Measurements from ENCODE around the gene TNFRSF21.

DNA sequence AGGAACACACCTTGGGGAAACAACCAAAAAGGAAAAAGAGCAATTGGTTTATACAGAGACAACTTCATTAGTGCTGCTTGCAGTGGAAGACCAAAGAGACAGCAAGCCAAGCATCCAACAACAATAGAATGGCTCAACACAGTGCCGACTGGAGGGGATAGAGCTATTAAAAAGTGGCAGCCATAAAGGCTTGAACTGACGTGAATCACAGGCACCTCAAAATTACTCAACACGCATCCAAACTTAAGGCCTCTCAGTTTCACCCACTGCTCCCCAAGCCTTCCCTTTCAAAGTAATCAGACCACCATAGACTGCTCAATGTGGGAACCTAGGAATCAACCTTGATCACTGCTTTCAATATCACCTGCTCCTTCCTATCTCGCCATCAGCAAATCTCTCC lies 9.7 kb downstream of the TNFRSF21 start:
- TF ChIP-seq EP300 (conservative IDR thresholded peaks at IDR 0.05; ENCODE audit: poor library complexity, severe bottlenecking) = no peak
- TF ChIP-seq, protein P1, sequence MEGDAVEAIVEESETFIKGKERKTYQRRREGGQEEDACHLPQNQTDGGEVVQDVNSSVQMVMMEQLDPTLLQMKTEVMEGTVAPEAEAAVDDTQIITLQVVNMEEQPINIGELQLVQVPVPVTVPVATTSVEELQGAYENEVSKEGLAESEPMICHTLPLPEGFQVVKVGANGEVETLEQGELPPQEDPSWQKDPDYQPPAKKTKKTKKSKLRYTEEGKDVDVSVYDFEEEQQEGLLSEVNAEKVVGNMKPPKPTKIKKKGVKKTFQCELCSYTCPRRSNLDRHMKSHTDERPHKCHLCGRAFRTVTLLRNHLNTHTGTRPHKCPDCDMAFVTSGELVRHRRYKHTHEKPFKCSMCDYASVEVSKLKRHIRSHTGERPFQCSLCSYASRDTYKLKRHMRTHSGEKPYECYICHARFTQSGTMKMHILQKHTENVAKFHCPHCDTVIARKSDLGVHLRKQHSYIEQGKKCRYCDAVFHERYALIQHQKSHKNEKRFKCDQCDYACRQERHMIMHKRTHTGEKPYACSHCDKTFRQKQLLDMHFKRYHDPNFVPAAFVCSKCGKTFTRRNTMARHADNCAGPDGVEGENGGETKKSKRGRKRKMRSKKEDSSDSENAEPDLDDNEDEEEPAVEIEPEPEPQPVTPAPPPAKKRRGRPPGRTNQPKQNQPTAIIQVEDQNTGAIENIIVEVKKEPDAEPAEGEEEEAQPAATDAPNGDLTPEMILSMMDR (IDR thresholded peaks at IDR 0.05; ENCODE audit: poor library complexity, severe bottlenecking) = no peak
- no peak for TF ChIP-seq POLR2AphosphoS5 (IDR thresholded peaks at IDR 0.05)
- TF ChIP-seq EZH2 (IDR thresholded peaks at IDR 0.05; ENCODE audit: borderline replicate concordance, insufficient read depth, low read length, poor library complexity, severe bottlenecking) = no peak
- TF ChIP-seq SMC3 (conservative IDR thresholded peaks at IDR 0.05; ENCODE audit: poor library complexity) = no peak
- TF ChIP-seq MXI1 (conservative IDR thresholded peaks at IDR 0.05; ENCODE audit: poor library complexity, severe bottlenecking) = no peak
- TF ChIP-seq, protein P2, sequence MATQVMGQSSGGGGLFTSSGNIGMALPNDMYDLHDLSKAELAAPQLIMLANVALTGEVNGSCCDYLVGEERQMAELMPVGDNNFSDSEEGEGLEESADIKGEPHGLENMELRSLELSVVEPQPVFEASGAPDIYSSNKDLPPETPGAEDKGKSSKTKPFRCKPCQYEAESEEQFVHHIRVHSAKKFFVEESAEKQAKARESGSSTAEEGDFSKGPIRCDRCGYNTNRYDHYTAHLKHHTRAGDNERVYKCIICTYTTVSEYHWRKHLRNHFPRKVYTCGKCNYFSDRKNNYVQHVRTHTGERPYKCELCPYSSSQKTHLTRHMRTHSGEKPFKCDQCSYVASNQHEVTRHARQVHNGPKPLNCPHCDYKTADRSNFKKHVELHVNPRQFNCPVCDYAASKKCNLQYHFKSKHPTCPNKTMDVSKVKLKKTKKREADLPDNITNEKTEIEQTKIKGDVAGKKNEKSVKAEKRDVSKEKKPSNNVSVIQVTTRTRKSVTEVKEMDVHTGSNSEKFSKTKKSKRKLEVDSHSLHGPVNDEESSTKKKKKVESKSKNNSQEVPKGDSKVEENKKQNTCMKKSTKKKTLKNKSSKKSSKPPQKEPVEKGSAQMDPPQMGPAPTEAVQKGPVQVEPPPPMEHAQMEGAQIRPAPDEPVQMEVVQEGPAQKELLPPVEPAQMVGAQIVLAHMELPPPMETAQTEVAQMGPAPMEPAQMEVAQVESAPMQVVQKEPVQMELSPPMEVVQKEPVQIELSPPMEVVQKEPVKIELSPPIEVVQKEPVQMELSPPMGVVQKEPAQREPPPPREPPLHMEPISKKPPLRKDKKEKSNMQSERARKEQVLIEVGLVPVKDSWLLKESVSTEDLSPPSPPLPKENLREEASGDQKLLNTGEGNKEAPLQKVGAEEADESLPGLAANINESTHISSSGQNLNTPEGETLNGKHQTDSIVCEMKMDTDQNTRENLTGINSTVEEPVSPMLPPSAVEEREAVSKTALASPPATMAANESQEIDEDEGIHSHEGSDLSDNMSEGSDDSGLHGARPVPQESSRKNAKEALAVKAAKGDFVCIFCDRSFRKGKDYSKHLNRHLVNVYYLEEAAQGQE (IDR thresholded peaks at IDR 0.05; ENCODE audit: borderline replicate concordance) = no peak

Data from neural cell (in vitro differentiated cells).